RKO (cell line): ENCODE results near the gene XRRA1.
A peak's percentile ranks its signal among the peaks of the same experiment; 100 is the strongest.

Experiments
- DNase-seq: peaks from one replicate; pipeline ENCODE4 v3.0.0-alpha.2; 2016; ENCODE audit warnings: low spot score

The XRRA1 gene

GRCh38 chr11:74950374-74950969, 1.6 kb upstream of the XRRA1 start:
- no peak for DNase-seq

DNA sequence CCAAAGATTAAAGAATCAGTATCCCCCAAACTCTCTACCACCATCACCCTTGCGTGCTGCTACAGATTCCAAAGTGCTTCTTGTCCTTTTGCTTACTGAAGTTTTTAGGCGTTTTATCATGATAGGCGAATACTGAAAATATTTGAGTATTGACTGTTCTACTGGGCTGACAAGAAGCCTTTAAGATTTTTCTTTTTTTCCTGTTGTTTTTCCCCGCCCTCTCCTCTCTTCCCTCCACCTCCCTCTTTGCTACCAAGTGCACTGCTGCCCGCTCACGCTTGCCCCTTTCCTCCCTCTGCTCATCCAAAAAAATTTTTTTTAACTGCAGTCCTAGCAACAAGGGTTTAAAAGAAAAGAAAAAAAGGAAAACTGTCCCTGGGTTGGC, 854 bp upstream of the XRRA1 start:
- DNase-seq, result peak; percentile 28

DNA sequence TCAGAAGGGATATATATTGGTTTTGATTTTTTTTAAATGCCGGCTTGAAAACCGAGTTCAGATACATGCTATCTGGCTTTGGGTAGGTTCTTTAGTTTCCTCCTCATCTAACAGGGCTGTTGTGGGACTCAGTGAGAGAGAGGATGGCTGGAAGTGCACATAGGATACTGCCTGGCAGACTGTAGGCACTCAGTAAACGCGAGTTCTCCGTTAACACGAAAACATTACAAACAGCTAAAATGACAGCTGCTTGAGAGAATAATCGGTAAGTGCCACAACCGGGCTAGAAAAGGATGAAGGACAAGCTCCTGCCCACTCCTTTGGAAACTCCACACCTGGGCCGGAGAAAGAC, 369 bp downstream of the XRRA1 start:
- DNase-seq, result peak; percentile 41

- DNase-seq, result no peak
Measured at GRCh38 chr11:74942073-74942759, 6.7 kb downstream of the XRRA1 start.

DNA sequence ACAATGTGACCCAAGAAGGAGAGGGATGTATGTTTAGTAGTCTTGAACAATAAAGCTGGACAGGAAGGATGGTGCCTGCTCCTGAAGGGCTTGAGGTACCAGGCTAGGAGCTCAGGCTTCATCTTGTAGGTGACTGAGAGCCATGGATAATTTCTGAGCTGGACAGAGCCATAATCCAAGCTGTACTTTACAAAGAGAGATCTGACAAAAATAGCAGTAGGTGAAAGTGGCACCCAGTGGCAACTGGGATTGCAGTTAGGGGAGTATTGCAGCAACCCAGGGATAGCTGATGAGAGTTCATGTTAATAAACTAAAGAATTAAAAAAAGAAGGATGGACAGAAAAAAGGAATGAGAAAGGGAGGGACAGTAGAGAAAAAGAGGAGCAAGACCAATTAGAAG, 7.4 kb downstream of the XRRA1 start:
- no peak for DNase-seq

DNA sequence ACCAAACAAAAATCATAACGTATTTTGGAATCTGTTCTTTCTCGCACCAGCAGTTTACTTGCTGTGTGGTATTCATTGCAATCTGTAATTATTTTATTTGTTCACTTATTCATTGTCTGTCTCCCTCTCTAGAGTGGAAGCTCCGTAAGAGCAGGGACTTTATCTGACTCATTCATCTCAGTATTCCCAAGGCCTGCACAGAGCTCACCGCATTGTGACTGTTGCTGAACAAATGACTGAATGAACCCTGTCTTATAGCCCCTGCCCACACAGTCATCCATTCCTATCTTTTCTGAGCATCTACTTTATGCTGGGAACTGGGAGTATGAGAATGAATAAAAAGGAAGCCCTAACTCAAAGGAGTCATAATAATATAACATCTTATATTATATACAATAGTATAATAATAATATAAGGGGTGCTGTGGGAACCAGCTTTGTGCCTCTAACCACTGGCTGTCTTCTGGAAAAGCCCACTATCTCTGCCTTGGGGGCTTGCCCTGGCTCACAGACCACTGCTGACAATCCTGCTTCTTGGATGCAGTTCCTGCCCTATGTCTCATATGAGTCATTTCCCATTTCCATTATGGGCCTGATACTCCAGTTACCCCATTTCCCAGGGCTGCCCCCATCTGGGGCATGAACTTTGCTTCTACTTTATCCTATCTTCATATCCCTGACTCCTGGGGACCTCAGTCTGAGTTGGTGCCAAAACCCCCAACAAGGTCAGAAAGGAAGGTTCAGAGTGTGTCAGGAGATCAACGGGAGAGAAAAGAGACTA, 11.0 kb downstream of the XRRA1 start:
- DNase-seq, result no peak

GRCh38 chr11:74936976-74937375, 11.9 kb downstream of the XRRA1 start:
- no peak for DNase-seq

GRCh38 chr11:74936087-74936486, 12.8 kb downstream of the XRRA1 start:
- DNase-seq, result no peak

- DNase-seq, result no peak
Measured at GRCh38 chr11:74935285-74935684, 13.6 kb downstream of the XRRA1 start.

GRCh38 chr11:74933765-74934164, 15.1 kb downstream of the XRRA1 start:
- no peak for DNase-seq

DNA sequence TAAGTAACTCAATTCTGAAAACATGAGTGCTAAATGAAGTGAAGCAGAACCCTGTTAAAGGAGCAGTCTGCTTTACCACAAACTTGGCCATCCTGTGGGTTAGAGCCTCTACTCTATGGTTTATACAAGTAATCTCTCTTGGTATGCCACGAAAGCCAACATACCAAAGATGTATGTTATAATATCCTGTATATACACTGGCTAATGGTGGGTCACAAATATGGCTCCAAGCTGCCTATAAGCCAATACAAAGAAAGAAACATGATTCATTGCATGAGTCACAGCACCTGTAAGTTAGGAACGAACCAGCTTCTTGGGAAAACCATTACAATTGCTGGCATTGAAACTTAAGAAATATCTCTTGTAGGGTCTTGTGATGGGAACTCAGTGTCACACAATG, 16.1 kb downstream of the XRRA1 start:
- DNase-seq, result peak; percentile 53

DNA sequence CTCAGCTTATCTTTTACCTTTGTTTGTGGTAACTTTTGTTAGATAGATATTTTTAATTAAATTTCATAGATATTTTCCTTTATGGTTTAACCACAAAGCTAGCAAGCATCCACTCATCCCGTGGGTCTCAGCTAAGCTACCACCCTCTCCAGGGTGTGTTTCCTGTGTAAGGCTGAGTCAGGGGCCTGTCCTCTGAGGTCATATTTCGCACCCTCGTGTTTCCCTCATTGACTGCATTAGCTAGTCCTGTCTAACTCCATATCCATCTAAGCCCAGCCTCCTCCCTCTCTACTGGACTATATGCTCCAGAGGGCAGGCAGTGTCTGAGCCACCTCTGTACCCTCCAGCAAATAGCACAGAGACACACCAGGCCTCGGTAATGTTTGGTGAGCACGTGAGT, 16.7 kb downstream of the XRRA1 start:
- peak; percentile 27 for DNase-seq

DNA sequence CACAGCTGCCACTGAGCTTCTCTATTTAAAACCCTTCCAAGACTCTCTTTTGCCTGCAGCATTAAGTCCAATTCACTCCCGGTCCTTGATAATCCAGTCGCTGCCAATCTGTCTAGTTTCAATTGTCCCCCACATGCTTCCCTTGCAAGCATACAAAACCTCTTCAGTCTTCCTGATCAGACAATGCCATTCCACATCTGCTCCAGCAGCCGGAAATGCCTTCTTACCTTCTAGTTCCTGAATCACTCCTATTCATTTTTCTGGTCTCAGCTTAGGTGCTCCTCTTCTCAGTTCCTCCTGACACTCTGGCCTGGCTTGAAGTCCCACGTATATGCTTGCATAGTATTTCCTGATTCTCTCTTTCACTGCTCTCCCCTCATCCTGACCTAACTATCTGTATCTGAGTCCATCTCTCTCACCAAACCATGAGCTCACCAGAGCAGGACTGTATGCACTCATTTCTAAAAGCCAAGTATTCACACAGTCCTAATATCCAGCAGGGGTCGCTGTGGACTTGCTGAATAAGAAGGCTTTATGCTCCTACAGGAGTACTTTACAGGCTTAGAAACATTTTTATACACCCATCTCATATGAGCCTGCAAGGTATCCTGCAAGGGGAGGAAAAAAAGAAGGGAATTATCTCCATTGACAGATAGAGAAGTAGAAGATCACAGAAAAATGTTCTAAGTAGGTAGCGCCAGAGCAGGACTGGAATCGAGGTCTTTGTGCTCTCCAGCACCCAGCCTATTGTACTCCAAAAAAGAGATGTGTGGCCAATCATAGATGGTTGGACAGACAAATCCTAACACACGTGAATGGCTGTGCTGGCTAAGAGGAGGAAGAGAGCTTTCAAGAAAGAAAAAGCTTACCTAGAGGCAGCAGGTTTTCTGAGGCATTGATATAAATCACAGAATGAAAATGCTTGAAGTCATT, 19.2 kb downstream of the XRRA1 start:
- DNase-seq, result peak; percentile 92

GRCh38 chr11:74927496-74927895, 21.4 kb downstream of the XRRA1 start:
- no peak for DNase-seq

GRCh38 chr11:74926304-74927030, 22.4 kb downstream of the XRRA1 start:
- no peak for DNase-seq

DNA sequence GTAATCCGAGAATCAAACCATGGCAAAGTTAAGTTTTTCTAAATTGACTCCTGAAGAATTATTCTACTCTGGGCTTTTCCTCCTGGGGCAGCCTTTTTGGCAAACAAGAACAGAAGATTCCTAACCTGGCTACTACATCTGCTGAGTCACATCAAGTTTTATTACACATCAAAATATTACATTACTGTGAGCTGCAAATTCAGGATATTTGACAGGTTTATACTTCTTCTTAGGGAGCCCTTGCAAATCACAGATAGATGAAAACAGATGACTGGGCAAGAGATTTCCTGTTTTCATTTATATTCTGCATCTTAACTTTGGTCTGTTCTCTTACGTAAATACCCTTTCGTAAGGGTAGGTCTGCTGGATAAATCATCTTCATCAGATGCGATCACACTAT, 23.6 kb downstream of the XRRA1 start:
- no peak for DNase-seq

DNA sequence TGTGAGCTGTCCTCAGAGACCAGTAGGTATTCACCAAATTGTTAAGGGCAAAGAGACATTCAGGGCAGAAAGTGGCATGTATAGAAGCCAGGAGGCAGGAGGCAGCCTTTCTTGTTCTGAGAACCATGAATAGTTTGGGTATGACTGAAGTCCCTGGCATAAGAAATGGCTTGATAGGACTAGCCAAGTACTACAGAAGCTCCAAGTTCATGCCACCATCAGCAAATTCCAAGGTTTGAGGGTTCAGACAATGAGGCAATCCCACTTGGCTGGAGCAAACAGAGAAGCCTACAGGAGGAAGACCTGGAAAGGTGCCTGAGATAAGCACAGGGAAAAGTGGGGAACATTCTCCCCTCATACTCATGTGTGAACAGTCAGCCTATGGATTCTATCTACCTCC, 25.8 kb downstream of the XRRA1 start:
- DNase-seq, result no peak

- DNase-seq, result no peak
Measured at GRCh38 chr11:74909812-74910211, 39.1 kb downstream of the XRRA1 start.

- no peak for DNase-seq
Measured at GRCh38 chr11:74909385-74909784, 39.5 kb downstream of the XRRA1 start.

- DNase-seq, result no peak
Measured at GRCh38 chr11:74905326-74905725, 43.6 kb downstream of the XRRA1 start.

- DNase-seq, result no peak
Measured at GRCh38 chr11:74902342-74902741, 46.5 kb downstream of the XRRA1 start.

- DNase-seq, result no peak
Measured at GRCh38 chr11:74896311-74896710, 52.6 kb downstream of the XRRA1 start.
